Hematopoietic multipotent progenitor cell treated with erythropoietin and hydrocortisone succinate and interleukin-3 and kit ligand, for 8 days (in vitro differentiated cells): ENCODE data around the gene HCK.

Experiments used
- DNase-seq: peaks from one replicate; pipeline ENCODE4 v3.0.0-alpha.2; 2015

Gene HCK

GRCh38 chr20:32134026-32134425, 82.0 kb downstream of the HCK start:
- DNase-seq, result no peak

- no peak for DNase-seq
Observed at GRCh38 chr20:32135983-32136515, 84.0 kb downstream of the HCK start.

- DNase-seq, result no peak
Observed at GRCh38 chr20:32138921-32139320, 86.9 kb downstream of the HCK start.

- no peak for DNase-seq
Observed at GRCh38 chr20:32139947-32140346, 87.9 kb downstream of the HCK start.

- DNase-seq, result no peak
Observed at GRCh38 chr20:32140603-32141002, 88.6 kb downstream of the HCK start.

- DNase-seq, result no peak
Observed at GRCh38 chr20:32141465-32141980, 89.5 kb downstream of the HCK start.

- DNase-seq, result no peak
Observed at GRCh38 chr20:32142088-32142487, 90.0 kb downstream of the HCK start.

- DNase-seq, result no peak
Observed at GRCh38 chr20:32142991-32143390, 90.9 kb downstream of the HCK start.

- no peak for DNase-seq
Observed at GRCh38 chr20:32144898-32145662, 93.0 kb downstream of the HCK start.

GRCh38 chr20:32149566-32150170, 97.6 kb downstream of the HCK start:
- no peak for DNase-seq

- no peak for DNase-seq
Observed at GRCh38 chr20:32150291-32150848, 98.3 kb downstream of the HCK start.
